A549 treated with CORT108297 at 1 μM for 4 hours (cell line): ENCODE results near the gene ABCC11. TPM values are rescaled to one million over a fixed set of nuclear protein-coding genes. Genes with fewer than 3 reads are reported as not detected.

ENCODE experiments used
- total RNA-seq: library from RNA; stranded (reverse); fragments of 200-300 nt; extraction: Qiagen RNA extraction; gene quantifications from 5 replicates; pipeline ENCODE4 v1.2.3, GENCODE V29; 2022

ABCC11 gene
- 0.06 to 0.24 TPM (median 0.20 TPM) in 4 of 5 replicates, not detected in the other for total RNA-seq

GRCh38 chr16:48247311-48247710, at the start of gene ABCC11:
Gene ABCC11, minus strand, starts transcription at chr16:48247539. Its CDS starts 15,618 bp downstream, at chr16:48231921.

DNA sequence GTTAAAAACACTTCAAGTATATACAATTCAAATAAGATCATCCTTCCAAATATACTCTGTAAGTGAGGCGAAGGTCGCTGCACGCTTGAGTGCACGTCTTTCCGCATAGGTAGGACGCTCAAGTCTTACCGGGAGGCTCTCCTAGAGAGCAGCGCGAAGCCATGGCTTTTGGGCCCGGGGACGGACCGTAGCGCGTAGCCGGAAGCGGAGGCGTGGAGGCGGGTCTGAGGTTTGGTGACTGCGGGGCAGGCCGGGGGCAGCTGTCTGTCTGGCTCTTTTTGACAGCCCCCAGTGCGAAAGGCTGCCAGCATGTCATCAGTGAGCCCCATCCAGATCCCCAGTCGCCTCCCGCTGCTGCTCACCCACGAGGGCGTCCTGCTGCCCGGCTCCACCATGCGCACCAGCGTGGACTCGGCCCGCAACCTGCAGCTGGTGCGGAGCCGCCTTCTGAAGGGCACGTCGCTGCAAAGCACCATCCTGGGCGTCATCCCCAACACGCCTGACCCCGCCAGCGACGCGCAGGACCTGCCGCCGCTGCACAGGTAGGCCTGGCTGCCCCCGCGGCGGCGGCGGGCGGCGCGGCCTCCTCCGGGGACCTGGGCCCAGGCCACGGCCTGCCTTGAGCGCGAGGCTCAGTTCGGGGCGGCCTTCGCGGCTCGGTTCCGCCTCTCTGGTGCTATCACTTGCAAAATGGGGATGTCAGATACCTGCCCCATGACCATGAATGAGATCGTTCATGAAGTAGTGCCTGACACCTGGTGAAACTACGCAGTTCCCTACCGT, 3.1 kb downstream of the ABCC11 start, which contains the start of gene LONP2:
TSS of gene LONP2 (plus strand) at position 221 of the 783 bp plus-strand sequence. CDS start at position 310, 89 bp downstream.

GRCh38 chr16:48155926-48156789, 91.2 kb downstream of the ABCC11 start, which contains the start of gene ABCC12:
Gene ABCC12, minus strand, starts transcription at chr16:48155993. Its CDS starts 9,569 bp downstream, at chr16:48146424.

Other genes starting within 250 kb of the ABCC11 start
- gene ABCC12, start 91.5 kb downstream of the ABCC11 start, total RNA-seq = 0.05 to 0.16 TPM (median 0.12 TPM) in 4 of 5 replicates, not detected in the other
- 23.1 to 32.5 TPM (median 30.7 TPM) in 5 replicates for gene LONP2, start 3.2 kb downstream of the ABCC11 start, total RNA-seq
- gene SIAH1, start 137.9 kb upstream of the ABCC11 start, total RNA-seq = 12.5 to 15.4 TPM (median 14.0 TPM) in 5 replicates